Tibial artery (tissue), 4 donors: ENCODE data around the gene PDSS1.

ENCODE experiments used
- DNase-seq, 2 donors: peaks; one replicate each; pipeline ENCODE4 v3.0.0-alpha.2; 2019
- H3K27ac ChIP-seq, 2 donors: fragments of 200-600 bp; sonication (generic) in 1 of 2; 1 replicate in 1 of 2; 2 replicates in 1 of 2; pipeline ENCODE4 v1.5.1; 2018 to 2019; ENCODE audit warnings: mild to moderate bottlenecking in 1 of 2
- H3K27me3 ChIP-seq, 2 donors: fragments of 200-600 bp; sonication (generic) in 1 of 2; one replicate each; pipeline versions ENCODE4 v1.5.1 to v1.6.0; 2016 to 2019
- H3K36me3 ChIP-seq, 3 donors: fragments of 200-600 bp; sonication (generic) in 2 of 3; one replicate each; pipeline ENCODE4 v1.5.1; 2016 to 2019; ENCODE audit warnings: mild to moderate bottlenecking in 2 of 3
- H3K4me1 ChIP-seq, 4 donors: fragments of 200-600 bp; sonication (generic) in 2 of 4; 1 replicate in 3 of 4; 2 replicates in 1 of 4; pipeline ENCODE4 v1.5.1; 2016 to 2019
- H3K4me3 ChIP-seq, 2 donors: fragments of 200-600 bp; sonication (generic) in 1 of 2; 1 replicate in 1 of 2; 2 replicates in 1 of 2; pipeline ENCODE4 v1.5.1; 2018 to 2019; ENCODE audit warnings: mild to moderate bottlenecking in 2 of 2
- H3K9me3 ChIP-seq, 3 donors: fragments of 200-600 bp; sonication (generic) in 1 of 3; one replicate each; pipeline ENCODE4 v1.5.1; 2016 to 2019
- intact Hi-C: fragments of 100-400 bp; cut with DNase I; formaldehyde crosslinking; loops from one replicate; pipeline ENCODE4 v1.15.0; 2023; ENCODE audit warnings: low total_unique reads
- TF ChIP-seq, protein P1 (sequence below), 2 experiments: fragments of 200-600 bp in 1 of 2; fragments of 450-650 bp in 1 of 2; IDR thresholded peaks; one replicate each; pipeline ENCODE4 v1.5.1; 2017 to 2019; ENCODE audit warnings: antibody characterized with exemption in 2 of 2, mild to moderate bottlenecking in 1 of 2, moderate library complexity in 1 of 2

Gene PDSS1

DNA sequence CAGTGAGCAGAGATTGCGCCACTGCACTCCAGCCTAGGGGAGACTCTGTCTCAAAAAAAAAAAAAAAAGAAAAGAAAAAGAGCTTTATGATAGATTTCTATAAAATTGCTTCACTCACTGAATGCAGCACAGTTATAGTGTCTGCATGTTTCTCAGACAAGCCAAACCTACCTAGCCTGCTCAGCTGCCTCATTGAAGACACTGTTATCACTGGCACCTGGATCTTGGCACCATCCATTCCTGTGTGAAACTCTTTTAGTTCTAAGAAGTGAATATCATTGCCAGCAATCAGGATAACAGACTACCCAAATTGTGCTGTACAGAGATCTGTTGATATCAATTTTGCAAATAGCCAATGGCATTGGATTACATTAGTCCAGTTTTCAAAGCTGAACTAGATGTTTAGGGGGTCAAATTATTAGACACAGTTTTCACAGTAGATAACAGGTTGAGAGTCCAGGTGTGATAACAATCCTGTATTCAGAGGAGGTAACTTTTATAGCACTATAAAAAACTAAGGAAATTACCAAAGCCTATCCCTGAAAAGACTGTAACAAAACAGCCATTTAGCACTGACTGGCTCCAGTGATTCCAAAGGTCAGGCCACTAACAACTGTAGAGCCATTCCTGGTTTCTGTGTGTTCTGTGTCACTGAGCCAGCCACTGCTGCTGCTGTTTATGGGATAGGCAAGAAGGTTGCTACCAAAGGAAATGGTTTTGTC, 17.1 kb downstream of the PDSS1 start:
- no peaks in the 10 kb centered on the region for H3K4me1 ChIP-seq
- H3K27ac ChIP-seq, result no peak overlapping the region
- TF ChIP-seq, protein P1, sequence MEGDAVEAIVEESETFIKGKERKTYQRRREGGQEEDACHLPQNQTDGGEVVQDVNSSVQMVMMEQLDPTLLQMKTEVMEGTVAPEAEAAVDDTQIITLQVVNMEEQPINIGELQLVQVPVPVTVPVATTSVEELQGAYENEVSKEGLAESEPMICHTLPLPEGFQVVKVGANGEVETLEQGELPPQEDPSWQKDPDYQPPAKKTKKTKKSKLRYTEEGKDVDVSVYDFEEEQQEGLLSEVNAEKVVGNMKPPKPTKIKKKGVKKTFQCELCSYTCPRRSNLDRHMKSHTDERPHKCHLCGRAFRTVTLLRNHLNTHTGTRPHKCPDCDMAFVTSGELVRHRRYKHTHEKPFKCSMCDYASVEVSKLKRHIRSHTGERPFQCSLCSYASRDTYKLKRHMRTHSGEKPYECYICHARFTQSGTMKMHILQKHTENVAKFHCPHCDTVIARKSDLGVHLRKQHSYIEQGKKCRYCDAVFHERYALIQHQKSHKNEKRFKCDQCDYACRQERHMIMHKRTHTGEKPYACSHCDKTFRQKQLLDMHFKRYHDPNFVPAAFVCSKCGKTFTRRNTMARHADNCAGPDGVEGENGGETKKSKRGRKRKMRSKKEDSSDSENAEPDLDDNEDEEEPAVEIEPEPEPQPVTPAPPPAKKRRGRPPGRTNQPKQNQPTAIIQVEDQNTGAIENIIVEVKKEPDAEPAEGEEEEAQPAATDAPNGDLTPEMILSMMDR (IDR thresholded peaks at IDR 0.05), result no peak
- H3K27me3 ChIP-seq, result no peaks in the 10 kb centered on the region
- intact Hi-C loops, result no loop called here
- H3K4me3 ChIP-seq, result no peak overlapping the region
- DNase-seq, result no peak
- peaks cover 0 to 47% (median 31%) of the 10 kb centered on the region in 3 donors for H3K36me3 ChIP-seq
- no peaks in the 10 kb centered on the region for H3K9me3 ChIP-seq

DNA sequence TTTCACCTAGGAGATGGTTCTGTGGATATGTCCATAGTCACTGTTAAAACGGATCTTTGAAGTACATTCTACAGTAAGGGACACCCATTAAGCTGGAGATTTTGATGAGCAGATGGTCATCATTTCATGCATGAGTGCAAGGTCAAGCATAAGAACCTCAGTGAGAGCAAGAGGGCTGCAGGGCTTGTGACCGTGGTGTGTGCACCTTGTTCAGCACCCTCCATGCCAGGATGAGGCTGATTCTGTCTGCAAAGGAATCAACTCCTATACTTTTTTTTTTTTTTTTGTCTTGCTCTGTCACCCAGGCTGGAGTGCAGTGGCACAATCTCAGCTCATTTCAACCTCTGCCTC, 17.6 kb downstream of the PDSS1 start:
- TF ChIP-seq, protein P1 (IDR thresholded peaks at IDR 0.05), result no peak
- intact Hi-C loops, result no loop called here
- no peak overlapping the region for H3K4me3 ChIP-seq
- no peak for DNase-seq
- H3K27me3 ChIP-seq, result no peaks in the 10 kb centered on the region
- H3K36me3 ChIP-seq, result peaks cover 0 to 45% (median 28%) of the 10 kb centered on the region in 3 donors
- no peaks in the 10 kb centered on the region for H3K4me1 ChIP-seq
- H3K9me3 ChIP-seq, result no peaks in the 10 kb centered on the region
- H3K27ac ChIP-seq, result no peak overlapping the region

DNA sequence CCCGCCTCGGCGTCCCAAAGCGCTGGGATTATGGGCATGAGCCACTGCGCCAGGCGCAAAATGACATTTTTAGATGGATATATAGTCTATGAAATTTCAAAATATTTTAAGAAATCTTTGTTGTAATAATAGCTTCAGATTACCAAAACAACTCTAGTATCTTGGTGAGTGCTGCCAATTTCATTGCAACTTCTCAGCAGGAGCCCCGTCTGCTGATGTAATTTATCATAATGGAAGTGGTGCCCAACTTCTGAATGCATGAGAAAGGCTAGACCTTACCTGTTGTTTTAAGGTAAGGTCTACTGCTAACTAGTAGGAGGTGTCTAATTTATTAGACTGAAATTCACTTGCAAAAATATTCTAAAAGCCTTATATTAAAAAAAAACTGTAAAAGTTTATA, 20.0 kb downstream of the PDSS1 start:
- Histone ChIP-seq H3K4me3 (no peak overlapping the region), H3K36me3 (peaks cover 0 to 55% (median 20%) of the 10 kb centered on the region in 3 donors), H3K4me1 (no peaks in the 10 kb centered on the region), H3K27me3 (no peaks in the 10 kb centered on the region), H3K27ac (no peak overlapping the region), H3K9me3 (no peaks in the 10 kb centered on the region)
- DNase-seq, result no peak
- intact Hi-C loops, result no loop called here
- TF ChIP-seq, protein P1 (IDR thresholded peaks at IDR 0.05), result no peak

DNA sequence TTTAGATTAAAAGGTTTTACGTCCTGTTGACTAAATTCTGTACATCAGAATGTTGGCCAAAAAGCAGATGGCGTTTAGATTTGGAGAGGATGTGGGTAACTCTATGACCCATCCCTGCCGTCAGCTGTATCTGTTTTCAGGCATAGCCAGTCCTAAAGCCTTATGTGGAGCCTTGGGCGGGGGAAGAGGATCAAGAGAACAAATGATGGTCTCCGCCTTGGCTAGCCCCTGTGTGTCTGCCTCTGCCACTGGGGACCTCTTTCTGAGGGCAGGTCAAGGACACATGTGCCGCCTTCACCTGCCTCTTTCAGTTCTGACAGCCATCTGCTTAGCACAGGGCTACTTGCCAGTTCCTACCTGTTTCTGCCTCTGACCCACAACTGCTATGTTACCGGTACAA, 24.1 kb downstream of the PDSS1 start:
- H3K27ac ChIP-seq, result no peak overlapping the region
- TF ChIP-seq, protein P1 (IDR thresholded peaks at IDR 0.05), result no peak

DNA sequence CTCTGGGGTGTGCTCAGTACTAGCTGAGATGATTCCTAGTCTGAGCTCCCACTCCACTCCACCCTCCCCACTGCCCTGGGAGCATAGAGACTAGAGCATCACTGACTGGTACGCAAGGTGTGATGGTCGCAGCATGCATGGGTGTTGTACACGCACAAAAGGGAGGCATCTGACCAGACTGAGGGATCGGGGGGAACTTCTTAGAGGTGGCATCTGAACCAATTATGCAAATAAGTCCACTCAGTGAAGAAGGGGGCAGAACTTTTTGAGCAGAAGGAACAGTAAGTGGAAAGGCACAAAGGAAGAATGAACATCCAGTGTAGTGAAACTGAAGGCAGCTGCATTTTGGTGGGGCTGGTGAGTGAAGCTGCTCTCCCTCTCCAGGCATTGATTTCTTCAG, 25.5 kb downstream of the PDSS1 start:
- DNase-seq, result no peak
- intact Hi-C loops, result no loop called here
- Histone ChIP-seq H3K36me3 (peaks cover 10 to 40% (median 13%) of the 10 kb centered on the region in 3 donors), H3K4me1 (no peaks in the 10 kb centered on the region), H3K4me3 (no peak overlapping the region), H3K27me3 (no peaks in the 10 kb centered on the region), H3K27ac (no peak overlapping the region), H3K9me3 (no peaks in the 10 kb centered on the region)
- TF ChIP-seq, protein P1 (IDR thresholded peaks at IDR 0.05), result no peak

More for the DNA sequence above, 24.1 kb downstream of the PDSS1 start:
- intact Hi-C loops, result no loop called here
- Histone ChIP-seq H3K4me3 (no peak overlapping the region), H3K27me3 (no peaks in the 10 kb centered on the region), H3K4me1 (no peaks in the 10 kb centered on the region), H3K36me3 (peaks cover 13 to 48% (median 15%) of the 10 kb centered on the region in 3 donors), H3K9me3 (no peaks in the 10 kb centered on the region)
- no peak for DNase-seq
